Measurements from ENCODE around the gene CYB5R3.
"Not testable (repeated sequence)": the region's sequence is repeated elsewhere in the genome, so short reads cannot be mapped to it uniquely, and the experiment has no call there.

CYB5R3 gene

GRCh38 chr22:42596336-42596735, 52.9 kb downstream of the CYB5R3 start:
- no peak for FAIRE-seq

GRCh38 chr22:42595434-42595833, 53.8 kb downstream of the CYB5R3 start:
- FAIRE-seq: no peak

GRCh38 chr22:42591987-42592386, 57.2 kb downstream of the CYB5R3 start:
- no peak for FAIRE-seq

- FAIRE-seq: no peak
These were observed 61.5 kb downstream of the CYB5R3 start for GRCh38 chr22:42587588-42588175.

- FAIRE-seq: no peak
These were observed 62.8 kb downstream of the CYB5R3 start for GRCh38 chr22:42586381-42586780.

- FAIRE-seq: no peak
These were observed 64.1 kb downstream of the CYB5R3 start for GRCh38 chr22:42585096-42585495.

- FAIRE-seq: no peak
These were observed 64.7 kb downstream of the CYB5R3 start for GRCh38 chr22:42584364-42584940.

GRCh38 chr22:42582987-42583386, 66.2 kb downstream of the CYB5R3 start:
- FAIRE-seq: no peak

GRCh38 chr22:42581762-42582716, 67.2 kb downstream of the CYB5R3 start:
- no peak for FAIRE-seq

GRCh38 chr22:42581194-42581761, 67.9 kb downstream of the CYB5R3 start:
- FAIRE-seq: not testable (repeated sequence)

GRCh38 chr22:42580040-42580439, 69.2 kb downstream of the CYB5R3 start:
- FAIRE-seq: not testable (repeated sequence)

GRCh38 chr22:42577623-42578240, 71.5 kb downstream of the CYB5R3 start:
- FAIRE-seq: no peak

- FAIRE-seq: not testable (repeated sequence)
These were observed 72.1 kb downstream of the CYB5R3 start for GRCh38 chr22:42577141-42577540.

GRCh38 chr22:42575996-42576574, 73.1 kb downstream of the CYB5R3 start:
- FAIRE-seq: not testable (repeated sequence)

GRCh38 chr22:42574468-42574867, 74.7 kb downstream of the CYB5R3 start:
- not testable (repeated sequence) for FAIRE-seq

- peak; percentile 56 for FAIRE-seq
These were observed 75.1 kb downstream of the CYB5R3 start for GRCh38 chr22:42574046-42574445.

- FAIRE-seq: not testable (repeated sequence)
These were observed 78.1 kb downstream of the CYB5R3 start for GRCh38 chr22:42571068-42571467.

- not testable (repeated sequence) for FAIRE-seq
These were observed 78.6 kb downstream of the CYB5R3 start for GRCh38 chr22:42570580-42570979.

- not testable (repeated sequence) for FAIRE-seq
These were observed 81.2 kb downstream of the CYB5R3 start for GRCh38 chr22:42567950-42568349.

All from TTC549 (cell line).